DMS79 (cell line): ENCODE results near the gene ANKRD34C.

ENCODE experiments used
- DNase-seq: peaks from one replicate; lab custom pipeline; 2025; lab: John Stamatoyannopoulos, UW

ANKRD34C gene

DNA sequence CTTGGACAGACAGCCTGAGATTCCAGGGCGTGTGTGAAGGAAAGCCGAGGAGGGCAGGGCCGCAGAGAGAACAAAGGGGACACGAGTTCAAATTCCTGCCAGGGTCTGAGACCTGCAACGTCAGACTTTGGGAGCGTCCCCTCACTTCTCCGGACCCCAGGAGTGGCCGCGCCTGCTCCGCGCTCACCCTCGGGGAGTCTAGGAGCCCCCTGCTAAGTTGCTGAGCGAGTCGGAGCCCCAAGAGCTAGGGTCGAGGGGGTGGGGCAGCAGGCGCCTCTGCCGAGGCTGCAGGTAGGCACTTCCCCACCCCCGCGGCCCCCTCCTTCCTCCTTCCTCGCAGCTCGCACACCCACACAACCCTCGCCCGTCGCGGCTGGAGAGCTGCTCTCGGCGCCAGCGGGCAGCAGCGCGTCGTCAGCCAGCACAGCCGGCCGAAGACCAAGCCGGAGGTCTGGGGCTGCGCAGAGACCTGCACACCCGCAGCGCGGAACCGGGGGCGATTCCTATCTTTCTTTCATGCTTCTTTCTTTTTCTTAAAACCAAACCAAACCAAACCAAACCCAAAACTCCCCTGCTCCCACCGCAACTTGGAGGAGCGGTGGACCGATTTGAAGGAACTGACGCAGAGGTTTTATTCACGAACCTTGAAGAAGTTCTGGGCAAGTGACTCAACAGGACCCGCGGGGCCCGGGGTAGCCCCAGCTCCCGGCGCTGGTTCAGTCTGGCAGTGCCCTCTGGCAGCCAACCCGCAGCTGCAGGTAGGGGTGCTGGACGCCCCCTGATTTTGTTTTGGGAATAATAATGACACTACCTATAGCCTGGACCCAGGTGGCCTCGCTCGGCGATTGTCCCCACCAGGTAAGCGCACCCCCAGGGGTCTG is at the start of gene ANKRD34C:
Gene ANKRD34C (plus strand): TSS at position 352 of the 881 bp plus-strand sequence. CDS start 10,563 bp downstream, outside the sequence.
- DNase-seq, result peak; percentile 2

DNA sequence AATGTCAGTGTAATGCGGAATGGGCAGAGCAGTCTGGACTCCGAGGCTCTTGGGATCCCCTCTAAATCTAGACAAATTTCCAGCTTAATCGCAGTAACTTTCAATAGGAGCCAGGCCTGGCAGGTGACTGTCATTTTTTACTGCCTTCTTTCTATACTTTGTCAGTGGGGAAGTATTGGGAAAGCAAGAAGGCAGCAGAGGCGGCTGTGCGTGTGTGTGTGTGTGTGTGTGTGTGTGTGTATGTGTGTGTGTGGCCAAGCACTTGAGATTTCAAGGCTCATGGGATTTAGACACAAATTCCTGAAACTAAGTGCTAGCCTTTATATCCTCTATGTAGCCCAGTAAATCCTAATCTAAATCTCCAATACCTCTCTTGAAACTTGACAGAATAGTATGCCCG is 49.3 kb upstream of the ANKRD34C start:
- DNase-seq, result no peak

- DNase-seq, result no peak
Measured at GRCh38 chr15:79240036-79240435, 42.5 kb upstream of the ANKRD34C start.

DNA sequence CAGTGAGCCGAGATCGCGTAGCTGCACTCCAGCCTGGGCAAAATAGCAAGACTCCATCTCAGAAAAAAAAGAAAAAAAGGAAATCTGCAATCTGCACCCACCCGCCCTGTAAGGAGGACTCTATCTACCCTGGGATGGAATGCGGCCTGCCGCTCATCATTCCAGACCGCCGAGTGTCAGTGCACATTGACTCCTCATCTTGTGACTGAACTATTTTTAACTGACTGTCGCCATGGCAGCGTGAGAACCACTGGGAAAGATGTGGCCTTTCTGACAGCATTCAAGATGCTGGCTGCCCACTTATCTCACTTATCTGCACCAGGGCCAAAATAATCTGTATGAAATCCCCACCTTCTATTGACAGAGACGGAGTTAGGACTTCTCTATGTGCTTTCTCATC is 38.8 kb upstream of the ANKRD34C start:
- no peak for DNase-seq

GRCh38 chr15:79244876-79245275 is 37.6 kb upstream of the ANKRD34C start:
- no peak for DNase-seq

DNA sequence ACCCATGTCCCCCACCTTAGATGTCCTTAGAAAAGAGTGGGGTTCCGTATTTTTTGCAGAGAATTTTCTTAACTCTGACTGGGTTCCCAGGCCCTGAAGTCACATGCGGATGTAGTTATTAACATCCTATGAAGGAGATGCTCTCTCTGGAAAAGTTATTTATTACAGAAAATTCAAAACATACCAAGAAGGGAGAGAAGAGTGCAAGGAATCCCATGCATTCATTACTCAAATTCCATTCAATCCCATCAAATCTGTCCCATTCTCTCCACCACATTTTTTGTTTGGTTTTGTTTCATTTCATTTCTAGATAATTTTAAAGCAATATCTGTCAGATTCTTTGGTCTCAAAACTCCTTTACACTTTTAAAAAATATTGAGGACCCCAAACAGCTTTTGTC is 34.3 kb upstream of the ANKRD34C start:
- DNase-seq, result no peak

GRCh38 chr15:79257454-79257853 is 25.1 kb upstream of the ANKRD34C start:
- no peak for DNase-seq

DNA sequence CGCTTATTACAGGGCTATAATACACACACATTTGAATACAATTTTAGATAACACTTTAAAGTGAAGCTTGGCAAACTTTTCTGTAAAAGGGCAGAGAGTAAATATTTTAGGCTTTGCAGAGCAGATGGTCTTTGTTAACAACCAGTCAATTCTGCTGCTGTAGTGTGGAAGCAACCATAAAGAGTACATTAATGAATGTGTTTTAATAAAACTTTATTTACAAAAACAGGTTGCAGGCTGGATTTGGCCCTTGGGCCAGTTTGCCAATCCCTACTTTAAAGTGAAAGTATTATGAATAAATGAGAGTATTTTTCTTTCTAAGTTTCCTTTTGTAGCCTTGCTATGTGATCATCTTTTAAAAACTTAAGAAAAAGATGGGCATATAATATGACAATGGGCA is 20.7 kb upstream of the ANKRD34C start:
- no peak for DNase-seq

DNA sequence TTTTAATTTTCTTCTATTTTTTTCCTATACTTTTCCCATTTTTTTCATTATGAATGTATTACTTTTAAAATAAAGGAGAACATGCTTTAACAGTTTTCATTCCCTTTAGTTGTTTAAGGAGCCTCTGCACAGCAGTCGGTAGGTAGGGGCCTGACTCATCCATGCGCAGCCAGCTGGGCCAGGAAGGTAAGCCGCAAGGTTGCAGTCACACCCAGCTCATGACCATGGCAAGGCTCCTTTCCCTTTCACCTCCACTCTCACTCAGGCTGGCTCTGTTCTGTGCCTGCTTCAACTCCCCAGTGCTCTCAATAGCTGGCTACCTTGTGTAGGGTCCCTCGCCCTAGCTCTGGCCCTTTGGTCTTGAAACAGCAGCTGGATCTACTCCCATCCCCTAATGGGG is 17.4 kb upstream of the ANKRD34C start:
- DNase-seq, result no peak

GRCh38 chr15:79265987-79266579 is 16.4 kb upstream of the ANKRD34C start:
- no peak for DNase-seq

DNA sequence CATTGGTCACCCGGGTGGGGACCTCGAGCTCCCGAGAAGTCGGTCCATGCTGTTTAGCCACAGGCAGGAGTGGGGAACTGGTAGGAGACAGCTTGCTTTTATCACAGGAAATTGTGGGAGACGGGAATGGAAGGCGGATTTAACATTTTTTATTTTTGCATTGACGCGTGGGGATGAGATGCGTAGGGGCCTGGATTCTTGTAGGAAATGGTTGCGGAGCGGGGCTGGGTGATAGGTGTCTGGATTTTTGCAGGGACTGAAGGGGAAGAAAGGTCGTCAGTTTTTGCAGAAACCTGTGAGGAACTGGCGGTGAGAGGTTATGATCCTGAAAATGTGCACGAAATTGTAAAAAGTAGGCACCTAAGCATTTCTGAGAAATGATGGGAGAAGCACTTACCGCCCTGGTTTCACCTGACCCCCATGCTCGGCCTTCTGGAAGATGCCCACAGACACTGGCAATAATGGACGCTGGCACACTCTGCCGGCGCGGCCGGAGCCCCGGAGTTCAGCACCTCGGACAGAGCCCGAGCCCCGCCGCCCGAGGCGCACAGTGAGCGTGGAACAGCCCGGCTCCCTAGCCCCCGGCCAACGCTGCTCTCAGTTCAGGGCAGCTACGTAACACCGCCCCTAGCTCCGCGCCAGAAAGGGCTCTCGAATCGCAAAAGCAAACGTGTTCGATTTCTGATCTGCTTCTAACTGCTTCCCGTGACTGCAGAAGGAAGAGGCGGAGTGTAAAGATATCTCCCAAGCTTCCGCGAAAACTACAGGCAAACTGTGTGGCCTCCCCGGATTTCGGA is 928 bp downstream of the ANKRD34C start:
- no peak for DNase-seq

- no peak for DNase-seq
Measured at GRCh38 chr15:79290642-79291275, 8.2 kb downstream of the ANKRD34C start.

DNA sequence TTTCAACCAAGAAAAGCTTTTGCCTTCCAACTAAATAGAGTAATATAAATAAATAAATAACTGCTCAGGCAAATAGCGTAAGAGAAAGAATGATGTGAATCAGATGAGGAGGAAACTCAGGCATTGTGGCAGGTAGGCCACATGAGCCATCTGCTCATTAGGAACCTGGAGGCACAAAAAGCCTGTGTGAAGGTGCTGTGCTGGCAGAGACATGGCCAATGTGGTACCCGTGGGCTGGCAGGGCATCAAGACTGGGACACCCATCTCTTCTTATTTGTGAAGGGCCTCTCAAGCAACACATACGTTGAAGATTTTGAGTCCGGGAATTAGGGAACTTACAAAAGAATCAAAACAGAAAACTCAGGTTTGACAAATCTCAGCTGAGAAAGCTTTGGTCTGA is 9.5 kb downstream of the ANKRD34C start:
- no peak for DNase-seq

GRCh38 chr15:79294075-79294474 is 11.6 kb downstream of the ANKRD34C start:
- DNase-seq, result no peak

GRCh38 chr15:79296583-79296982 is 14.1 kb downstream of the ANKRD34C start:
- DNase-seq, result no peak

- no peak for DNase-seq
Measured at GRCh38 chr15:79299126-79299840, 16.8 kb downstream of the ANKRD34C start.

- DNase-seq, result no peak
Measured at GRCh38 chr15:79299841-79300235, 17.3 kb downstream of the ANKRD34C start.

DNA sequence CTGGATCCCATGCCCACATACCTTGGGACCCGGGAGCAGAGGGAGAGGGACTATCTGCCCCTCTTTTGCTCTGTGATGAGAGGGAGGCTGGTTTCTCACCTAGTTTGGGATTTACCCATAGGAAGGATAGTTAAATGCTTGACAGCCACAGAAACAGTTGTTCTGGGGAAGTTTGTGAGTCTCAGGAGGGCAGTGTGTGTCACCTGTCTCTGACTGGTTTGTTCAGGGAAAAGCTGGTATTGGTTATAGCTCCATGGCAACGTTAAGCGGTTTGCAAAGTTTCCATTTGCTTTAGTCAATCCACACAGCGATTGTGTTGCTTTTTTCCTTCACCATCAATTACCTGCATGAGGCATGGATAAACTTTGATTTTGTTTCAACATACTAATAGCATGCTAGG is 24.7 kb downstream of the ANKRD34C start:
- no peak for DNase-seq

DNA sequence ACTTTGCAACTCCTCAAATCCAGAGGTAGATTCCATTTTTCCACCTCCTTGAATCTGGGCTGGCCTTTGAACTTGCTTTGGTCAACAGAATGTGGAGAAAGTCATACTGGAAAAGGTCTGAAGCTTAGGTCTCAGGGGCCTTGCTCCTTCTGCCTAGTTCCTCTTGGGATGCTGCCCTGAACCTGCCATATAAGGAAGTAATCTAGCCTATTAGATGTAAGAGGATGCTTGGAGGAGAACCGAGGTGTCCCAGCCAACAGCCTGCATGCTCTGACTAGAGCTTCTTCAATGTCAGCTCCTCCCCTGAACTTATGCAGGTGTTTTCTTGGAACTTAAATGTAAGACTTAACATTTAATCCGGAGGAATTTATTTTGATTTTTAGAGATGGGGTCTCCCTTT is 26.4 kb downstream of the ANKRD34C start:
- DNase-seq, result peak; percentile 30

DNA sequence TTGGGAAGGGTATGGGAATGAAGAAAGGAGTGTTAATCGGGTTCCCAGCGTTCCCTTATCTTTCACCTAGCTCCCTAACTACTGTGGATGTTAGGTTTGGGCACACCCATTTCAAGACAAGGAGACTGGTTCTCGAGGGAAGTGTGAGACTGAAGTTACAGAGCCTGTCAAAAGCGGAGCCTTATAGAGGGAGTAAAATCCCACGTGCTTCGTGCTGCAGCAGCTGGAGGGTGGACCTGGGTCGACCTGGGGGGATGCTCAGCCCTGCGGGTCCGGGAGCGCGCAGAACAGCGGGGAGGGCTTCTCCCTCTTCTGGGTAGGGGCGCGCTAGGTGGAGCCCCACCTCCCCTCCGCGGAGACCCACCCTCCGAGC is 28.1 kb downstream of the ANKRD34C start:
- DNase-seq, result no peak
